ENCODE data around the gene CIRBP. TPM values are rescaled to one million over a fixed set of nuclear protein-coding genes. Genes with fewer than 3 reads are reported as not detected.
A peak's percentile ranks its signal among the peaks of the same experiment; 100 is the strongest.

Gene CIRBP
- total and polyA plus RNA-seq, 2 of the 13 experiments (the other 11 are each of a cell fraction or from before 2014, with no cell fraction given) = 133 to 140 TPM

DNA sequence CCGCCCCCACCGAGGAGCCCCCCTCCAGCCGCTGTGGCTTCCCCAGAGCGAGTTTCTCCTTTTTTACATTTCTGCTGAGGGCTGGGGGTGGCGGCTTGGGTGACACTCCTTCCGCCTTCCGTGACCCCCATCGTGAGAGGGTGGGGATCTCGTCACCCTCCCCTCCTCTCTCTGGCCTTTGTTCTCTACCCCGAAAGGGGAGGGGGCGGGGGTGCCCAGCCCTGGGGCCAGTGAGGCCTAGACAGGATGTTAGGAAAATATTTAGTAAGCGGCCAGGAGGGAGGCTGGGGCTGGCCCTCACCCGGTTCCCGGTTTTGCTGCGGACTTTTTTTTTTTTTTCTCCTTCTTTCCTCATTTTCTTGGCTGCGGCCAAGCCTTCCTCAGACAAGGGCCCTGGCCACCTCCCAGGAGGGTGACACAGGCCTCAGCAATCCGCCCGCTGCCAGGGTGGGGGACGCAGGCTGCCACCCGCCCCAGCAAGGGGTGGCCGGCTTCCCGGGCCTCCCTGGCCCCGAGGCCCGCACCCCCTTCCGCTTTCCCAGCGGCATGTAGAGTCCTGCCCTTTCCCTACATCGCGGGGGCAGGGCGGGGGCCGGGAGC is 16.8 kb upstream of the CIRBP start (continued):
- TF ChIP-seq, protein P1, sequence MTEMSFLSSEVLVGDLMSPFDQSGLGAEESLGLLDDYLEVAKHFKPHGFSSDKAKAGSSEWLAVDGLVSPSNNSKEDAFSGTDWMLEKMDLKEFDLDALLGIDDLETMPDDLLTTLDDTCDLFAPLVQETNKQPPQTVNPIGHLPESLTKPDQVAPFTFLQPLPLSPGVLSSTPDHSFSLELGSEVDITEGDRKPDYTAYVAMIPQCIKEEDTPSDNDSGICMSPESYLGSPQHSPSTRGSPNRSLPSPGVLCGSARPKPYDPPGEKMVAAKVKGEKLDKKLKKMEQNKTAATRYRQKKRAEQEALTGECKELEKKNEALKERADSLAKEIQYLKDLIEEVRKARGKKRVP (CRISPR knock-in tag; IDR thresholded peaks at IDR 0.05) = 0 out of 4 replicates have a peak, but pooled peaks of 1 of the 2 experiments have one; percentile 5
- TF ChIP-seq, protein P2, sequence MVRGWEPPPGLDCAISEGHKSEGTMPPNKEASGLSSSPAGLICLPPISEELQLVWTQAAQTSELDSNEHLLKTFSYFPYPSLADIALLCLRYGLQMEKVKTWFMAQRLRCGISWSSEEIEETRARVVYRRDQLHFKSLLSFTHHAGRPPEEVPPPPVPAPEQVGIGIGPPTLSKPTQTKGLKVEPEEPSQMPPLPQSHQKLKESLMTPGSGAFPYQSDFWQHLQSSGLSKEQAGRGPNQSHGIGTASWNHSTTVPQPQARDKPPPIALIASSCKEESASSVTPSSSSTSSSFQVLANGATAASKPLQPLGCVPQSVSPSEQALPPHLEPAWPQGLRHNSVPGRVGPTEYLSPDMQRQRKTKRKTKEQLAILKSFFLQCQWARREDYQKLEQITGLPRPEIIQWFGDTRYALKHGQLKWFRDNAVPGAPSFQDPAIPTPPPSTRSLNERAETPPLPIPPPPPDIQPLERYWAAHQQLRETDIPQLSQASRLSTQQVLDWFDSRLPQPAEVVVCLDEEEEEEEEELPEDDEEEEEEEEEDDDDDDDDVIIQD (CRISPR knock-in tag; IDR thresholded peaks at IDR 0.05; ENCODE audit: low read depth) = no peak
- no peak for TF ChIP-seq ZNF383 (CRISPR knock-in tag; IDR thresholded peaks at IDR 0.05; ENCODE audit: borderline replicate concordance)
- TF ChIP-seq FOXP1 (IDR thresholded peaks at IDR 0.05) = no peak
- TF ChIP-seq FOXP1 (CRISPR knock-in tag; IDR thresholded peaks at IDR 0.05) = peak; percentile 38; the same call in 1 of the 2 replicates
- no peak for TF ChIP-seq ZKSCAN8 (CRISPR knock-in tag; IDR thresholded peaks at IDR 0.05; ENCODE audit: borderline replicate concordance)
- TF ChIP-seq DNMT1 (CRISPR knock-in tag; IDR thresholded peaks at IDR 0.05) = no peak
- no peak for TF ChIP-seq ZNF644 (CRISPR knock-in tag; IDR thresholded peaks at IDR 0.05; ENCODE audit: low read depth)
- TF ChIP-seq, protein P3, sequence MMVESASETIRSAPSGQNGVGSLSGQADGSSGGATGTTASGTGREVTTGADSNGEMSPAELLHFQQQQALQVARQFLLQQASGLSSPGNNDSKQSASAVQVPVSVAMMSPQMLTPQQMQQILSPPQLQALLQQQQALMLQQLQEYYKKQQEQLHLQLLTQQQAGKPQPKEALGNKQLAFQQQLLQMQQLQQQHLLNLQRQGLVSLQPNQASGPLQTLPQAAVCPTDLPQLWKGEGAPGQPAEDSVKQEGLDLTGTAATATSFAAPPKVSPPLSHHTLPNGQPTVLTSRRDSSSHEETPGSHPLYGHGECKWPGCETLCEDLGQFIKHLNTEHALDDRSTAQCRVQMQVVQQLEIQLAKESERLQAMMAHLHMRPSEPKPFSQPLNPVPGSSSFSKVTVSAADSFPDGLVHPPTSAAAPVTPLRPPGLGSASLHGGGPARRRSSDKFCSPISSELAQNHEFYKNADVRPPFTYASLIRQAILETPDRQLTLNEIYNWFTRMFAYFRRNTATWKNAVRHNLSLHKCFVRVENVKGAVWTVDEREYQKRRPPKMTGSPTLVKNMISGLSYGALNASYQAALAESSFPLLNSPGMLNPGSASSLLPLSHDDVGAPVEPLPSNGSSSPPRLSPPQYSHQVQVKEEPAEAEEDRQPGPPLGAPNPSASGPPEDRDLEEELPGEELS (CRISPR knock-in tag; IDR thresholded peaks at IDR 0.05) = peak; percentile 61; the same call in 1 of the 2 replicates
- 0 out of 2 replicates have a peak, but pooled peaks have one; percentile 13 for TF ChIP-seq ZNF431 (CRISPR knock-in tag; IDR thresholded peaks at IDR 0.05; ENCODE audit: borderline replicate concordance, low read depth)
- TF ChIP-seq, protein P4, sequence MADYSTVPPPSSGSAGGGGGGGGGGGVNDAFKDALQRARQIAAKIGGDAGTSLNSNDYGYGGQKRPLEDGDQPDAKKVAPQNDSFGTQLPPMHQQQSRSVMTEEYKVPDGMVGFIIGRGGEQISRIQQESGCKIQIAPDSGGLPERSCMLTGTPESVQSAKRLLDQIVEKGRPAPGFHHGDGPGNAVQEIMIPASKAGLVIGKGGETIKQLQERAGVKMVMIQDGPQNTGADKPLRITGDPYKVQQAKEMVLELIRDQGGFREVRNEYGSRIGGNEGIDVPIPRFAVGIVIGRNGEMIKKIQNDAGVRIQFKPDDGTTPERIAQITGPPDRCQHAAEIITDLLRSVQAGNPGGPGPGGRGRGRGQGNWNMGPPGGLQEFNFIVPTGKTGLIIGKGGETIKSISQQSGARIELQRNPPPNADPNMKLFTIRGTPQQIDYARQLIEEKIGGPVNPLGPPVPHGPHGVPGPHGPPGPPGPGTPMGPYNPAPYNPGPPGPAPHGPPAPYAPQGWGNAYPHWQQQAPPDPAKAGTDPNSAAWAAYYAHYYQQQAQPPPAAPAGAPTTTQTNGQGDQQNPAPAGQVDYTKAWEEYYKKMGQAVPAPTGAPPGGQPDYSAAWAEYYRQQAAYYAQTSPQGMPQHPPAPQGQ (CRISPR knock-in tag; IDR thresholded peaks at IDR 0.05; ENCODE audit: borderline replicate concordance) = no peak
- TF ChIP-seq ZNF317 (CRISPR knock-in tag; IDR thresholded peaks at IDR 0.05) = 0 out of 2 replicates have a peak, but pooled peaks have one; percentile 19
- TF ChIP-seq PRMT3 (CRISPR knock-in tag; IDR thresholded peaks at IDR 0.05; ENCODE audit: borderline replicate concordance, low read depth) = no peak
- peak; percentile 57 for TF ChIP-seq AGO2 (optimal IDR thresholded peaks at IDR 0.05; ENCODE audit: low read depth, low read length)
- peak; percentile 73 for TF ChIP-seq TAF15 (IDR thresholded peaks at IDR 0.05; ENCODE audit: low read depth, low read length, poor library complexity, severe bottlenecking)
- no peak for TF ChIP-seq TMF1 (CRISPR knock-in tag; IDR thresholded peaks at IDR 0.05; ENCODE audit: low read depth)
- TF ChIP-seq MED13 (CRISPR knock-in tag; IDR thresholded peaks at IDR 0.05) = no peak
- TF ChIP-seq RARA (CRISPR knock-in tag; IDR thresholded peaks at IDR 0.05) = peak; percentile 85
- TF ChIP-seq JUN (CRISPR knock-in tag; IDR thresholded peaks at IDR 0.05) = no peak
- TF ChIP-seq TCF12 (IDR thresholded peaks at IDR 0.05) = no peak
- TF ChIP-seq TCF12 (CRISPR knock-in tag; IDR thresholded peaks at IDR 0.05) = peak; percentile 59; the same call in 1 of the 2 replicates

All from HepG2 (cell line).